HEK293T (cell line): ENCODE data around the gene ZNF236.

Experiments used
- BHLHE40 ChIP-seq: fragments of 450-650 bp; IDR thresholded peaks from 2 replicates; pipeline ENCODE4 v1.6.1; 2016; ENCODE audit warnings: mild to moderate bottlenecking, moderate library complexity, borderline replicate concordance
- FOXA1 ChIP-seq: fragments of 450-650 bp; IDR thresholded peaks from 2 replicates; pipeline ENCODE4 v1.6.1; 2016; ENCODE audit warnings: mild to moderate bottlenecking
- PKNOX1 ChIP-seq: fragments of 450-650 bp; IDR thresholded peaks from 2 replicates; pipeline ENCODE4 v1.6.1; 2016
- SP1 ChIP-seq: fragments of 450-650 bp; IDR thresholded peaks from 2 replicates; pipeline ENCODE4 v1.6.1; 2017
- SUZ12 ChIP-seq: fragments of 450-650 bp; IDR thresholded peaks from 2 replicates; pipeline ENCODE4 v1.6.1; 2016; ENCODE audit warnings: mild to moderate bottlenecking
- ZNF384 ChIP-seq: fragments of 450-650 bp; IDR thresholded peaks from 2 replicates; pipeline ENCODE4 v1.6.1; 2016

DNA sequence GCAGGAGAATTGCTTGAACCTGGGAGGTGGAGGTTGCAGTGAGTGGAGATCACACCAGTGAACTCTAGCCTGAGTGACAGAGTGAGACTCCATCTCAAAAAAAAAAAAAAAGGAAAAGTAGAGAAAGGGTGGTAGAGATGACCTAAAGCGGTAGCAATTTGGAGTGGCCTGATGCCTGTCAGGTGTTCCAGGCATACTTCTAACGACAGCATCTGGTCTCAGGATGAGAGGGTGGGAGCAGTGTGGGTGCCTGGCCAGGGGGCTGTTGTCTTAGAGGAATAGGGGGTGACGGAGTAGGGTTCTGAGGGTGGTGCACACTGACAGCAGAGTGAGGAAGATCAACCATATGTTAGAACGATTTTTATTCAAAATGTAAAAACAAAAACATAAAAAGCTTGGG lies 21.8 kb downstream of the ZNF236 start:
- TF ChIP-seq SUZ12: no peak
- no peak for TF ChIP-seq PKNOX1
- TF ChIP-seq BHLHE40: no peak
- no peak for TF ChIP-seq ZNF384
- no peak for TF ChIP-seq SP1
- TF ChIP-seq FOXA1: no peak
